ENCODE results near the gene NRP2. TPM values are rescaled to one million over a fixed set of nuclear protein-coding genes. Genes with fewer than 3 reads are reported as not detected.

The NRP2 gene
- total and polyA plus RNA-seq, 8 donors = 42.3 to 122 (median 60.9) TPM

- no peak overlapping the region for H3K4me3 ChIP-seq
These were observed 35.6 kb upstream of the NRP2 start for GRCh38 chr2:205646680-205647079.

GRCh38 chr2:205650450-205650849 is 31.9 kb upstream of the NRP2 start:
- intact Hi-C loops (cut with DNase I) = no loop called here
- H3K4me3 ChIP-seq = no peak overlapping the region
- H3K27me3 ChIP-seq = no peaks in the 10 kb centered on the region
- no peak for TF ChIP-seq CTCF (IDR thresholded peaks at IDR 0.05)
- no peaks in the 10 kb centered on the region for H3K36me3 ChIP-seq
- no peaks in the 10 kb centered on the region for H3K4me1 ChIP-seq
- H3K27ac ChIP-seq = no peak overlapping the region
- peak; percentile 49 for ATAC-seq
- no peak for DNase-seq
- H3K9me3 ChIP-seq = no peaks in the 10 kb centered on the region

More at GRCh38 chr2:205646680-205647079, 35.6 kb upstream of the NRP2 start:
- ATAC-seq (no peak), DNase-seq (no peak)
- no peaks in the 10 kb centered on the region for H3K36me3 ChIP-seq
- H3K27me3 ChIP-seq = no peaks in the 10 kb centered on the region
- H3K9me3 ChIP-seq = no peaks in the 10 kb centered on the region
- TF ChIP-seq CTCF (IDR thresholded peaks at IDR 0.05) = no peak
- no peak overlapping the region for H3K27ac ChIP-seq
- intact Hi-C loops (cut with DNase I) = no loop called here
- H3K4me1 ChIP-seq = peaks cover 0 to 6% of the 10 kb centered on the region in 2 donors

GRCh38 chr2:205650931-205651330 is 31.4 kb upstream of the NRP2 start:
- H3K4me1 ChIP-seq = no peaks in the 10 kb centered on the region
- no peak for ATAC-seq
- no peak overlapping the region for H3K27ac ChIP-seq
- H3K9me3 ChIP-seq = no peaks in the 10 kb centered on the region
- TF ChIP-seq CTCF (IDR thresholded peaks at IDR 0.05) = no peak
- H3K27me3 ChIP-seq = no peaks in the 10 kb centered on the region
- no peaks in the 10 kb centered on the region for H3K36me3 ChIP-seq
- no peak for DNase-seq
- H3K4me3 ChIP-seq = no peak overlapping the region
- intact Hi-C loops (cut with DNase I) = no loop called here

- H3K27ac ChIP-seq = no peak overlapping the region
- no peak for ATAC-seq
- no peaks in the 10 kb centered on the region for H3K9me3 ChIP-seq
- intact Hi-C loops (cut with DNase I) = no loop called here
- no peak for DNase-seq
- no peaks in the 10 kb centered on the region for H3K36me3 ChIP-seq
- no peak overlapping the region for H3K4me3 ChIP-seq
- TF ChIP-seq CTCF (IDR thresholded peaks at IDR 0.05) = no peak
- H3K27me3 ChIP-seq = no peaks in the 10 kb centered on the region
- no peaks in the 10 kb centered on the region for H3K4me1 ChIP-seq
These were observed 30.6 kb upstream of the NRP2 start for GRCh38 chr2:205651719-205652118.

GRCh38 chr2:205654878-205655605 is 27.3 kb upstream of the NRP2 start:
- TF ChIP-seq CTCF (IDR thresholded peaks at IDR 0.05) = no peak
- no peak overlapping the region for H3K27ac ChIP-seq
- intact Hi-C loops (cut with DNase I) = no loop called here
- H3K4me3 ChIP-seq = no peak overlapping the region
- DNase-seq (no peak), ATAC-seq (peak; percentile 47)
- H3K4me1 ChIP-seq = peaks cover 0 to 2% of the 10 kb centered on the region in 2 donors
- no peaks in the 10 kb centered on the region for H3K9me3 ChIP-seq
- H3K36me3 ChIP-seq = no peaks in the 10 kb centered on the region
- H3K27me3 ChIP-seq = no peaks in the 10 kb centered on the region
